ENCODE results near the gene FN1. TPM values are rescaled to one million over a fixed set of nuclear protein-coding genes. Genes with fewer than 3 reads are reported as not detected.
"Not testable (repeated sequence)": the region's sequence is repeated elsewhere in the genome, so short reads cannot be mapped to it uniquely, and the experiment has no call there.

The FN1 gene
- total RNA-seq, 1 experiment from 2014 or later = 39.4 TPM

DNA sequence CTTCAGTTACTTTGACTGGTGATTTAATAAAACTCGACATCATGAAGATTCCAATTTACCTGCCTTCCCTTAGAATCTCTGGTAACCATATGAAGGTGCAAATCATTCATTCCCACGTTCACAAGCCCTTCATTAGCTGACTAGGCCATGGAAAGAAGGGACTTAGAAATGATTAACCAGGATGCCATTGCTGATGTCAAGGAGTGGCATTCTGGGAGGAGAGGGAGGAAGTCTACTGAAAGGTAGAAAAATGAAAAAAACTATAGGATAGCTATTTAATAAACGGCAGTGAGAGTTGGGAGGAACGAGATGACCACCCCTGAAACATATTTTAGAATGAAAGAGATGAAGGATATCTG is 122.6 kb downstream of the FN1 start:
- peaks cover 18% of the 10 kb centered on the region; the same call in 1 of the 2 replicates for H3F3A ChIP-seq (ENCODE audit: insufficient read depth, low read depth)
- intact Hi-C loops (cut with micrococcal nuclease; ENCODE audit: unreplicated experiment) = loop anchor here (2.0 to 5.0 kb wide), 2 partner anchors 99 to 122 kb away; no protein-coding TSS in a partner anchor
- H3K4me1 ChIP-seq (replicated peaks; ENCODE audit: insufficient read depth) = peaks cover 43% of the 10 kb centered on the region
- POLR2A ChIA-PET (ENCODE audit: unreplicated experiment) = no interaction called here
- no peaks in the 10 kb centered on the region for H3K9me3 ChIP-seq (ENCODE audit: insufficient read depth, low read depth)
- BruUV-seq (replicated peaks) = no TSS peak
- peak overlapping the region; percentile 68 for H3K27ac ChIP-seq
- H3K4me2 ChIP-seq = peak overlapping the region; percentile 95
- DNase-seq = no peak
- peaks cover 47% of the 10 kb centered on the region for H3K36me3 ChIP-seq (ENCODE audit: low read depth)
- H3K4me3 ChIP-seq = peak overlapping the region; percentile 88
- no peak for TF ChIP-seq CTCF (conservative IDR thresholded peaks at IDR 0.05)
- no peak for TF ChIP-seq EZH2 (IDR thresholded peaks at IDR 0.05; ENCODE audit: low read depth)
- no peaks in the 10 kb centered on the region for H4K20me1 ChIP-seq (ENCODE audit: insufficient read depth)
- no peaks in the 10 kb centered on the region for H3K9me2 ChIP-seq (ENCODE audit: insufficient read depth)
- CTCF ChIA-PET = no interaction called here
- no peaks in the 10 kb centered on the region for H3K27me3 ChIP-seq (ENCODE audit: insufficient read depth, low read depth)
- H3K79me2 ChIP-seq (ENCODE audit: low read depth) = peaks cover 61% of the 10 kb centered on the region
- no peak overlapping the region for H2AFZ ChIP-seq

DNA sequence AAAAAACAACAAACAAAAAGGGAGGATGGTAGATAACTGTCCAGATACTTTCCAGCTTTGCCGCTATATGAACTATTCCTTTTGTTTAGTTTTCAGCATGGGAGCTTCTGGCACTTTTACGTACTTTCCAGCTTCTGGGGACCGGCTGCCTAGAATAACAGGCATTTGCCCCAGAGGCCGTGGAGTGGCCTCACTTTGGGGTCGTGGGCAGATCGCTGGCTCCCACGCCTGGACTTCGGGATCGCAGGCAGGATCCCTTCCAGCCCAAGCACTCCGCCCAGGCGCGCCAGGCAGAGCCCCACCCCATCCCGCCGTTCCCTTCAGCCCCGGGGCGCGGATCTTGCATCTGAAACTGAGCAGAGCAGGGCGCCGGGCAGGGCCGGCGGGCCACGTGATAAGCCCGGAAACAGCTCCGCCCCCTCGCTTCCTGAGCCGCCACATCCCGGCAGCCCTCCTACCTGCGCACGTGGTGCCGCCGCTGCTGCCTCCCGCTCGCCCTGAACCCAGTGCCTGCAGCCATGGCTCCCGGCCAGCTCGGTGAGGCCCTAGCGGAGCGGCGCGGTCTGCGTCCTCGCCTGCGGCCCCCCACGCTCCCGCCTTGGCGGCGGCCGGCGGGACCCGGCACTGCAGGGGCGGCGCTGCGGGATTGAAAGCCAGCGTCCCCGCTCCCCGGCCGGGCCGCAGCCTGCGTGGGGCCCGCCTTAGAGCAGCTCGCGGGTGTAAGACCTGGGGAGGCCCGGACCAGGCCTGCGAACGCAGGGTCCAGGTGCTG is 124.1 kb downstream of the FN1 start, which contains the start of gene ATIC:
ATIC (plus strand) TSS at position 435 of the 772 bp plus-strand sequence; CDS start at position 519, 84 bp downstream.
- H3K36me3 ChIP-seq (ENCODE audit: low read depth) = peaks cover 34% of the 10 kb centered on the region
- peak within 1 kb of the TSS; percentile 88 for H3K4me3 ChIP-seq
- no peaks in the 10 kb centered on the region for H3K9me3 ChIP-seq (ENCODE audit: insufficient read depth, low read depth)
- POLR2A ChIA-PET (ENCODE audit: unreplicated experiment) = interaction anchor here (0.5 to 0.9 kb wide), 7 partner anchors 15 to 774 kb away, joined by 3 to 34 read pairs (median 9); no protein-coding TSS in a partner anchor
- peaks cover 14% of the 10 kb centered on the region; the same call in 1 of the 2 replicates for H3F3A ChIP-seq (ENCODE audit: insufficient read depth, low read depth)
- peaks cover 47% of the 10 kb centered on the region for H3K79me2 ChIP-seq (ENCODE audit: low read depth)
- no peaks in the 10 kb centered on the region for H4K20me1 ChIP-seq (ENCODE audit: insufficient read depth)
- peak; percentile 94 to 97 for DNase-seq
- peak within 1 kb of the TSS; percentile 68 for H3K27ac ChIP-seq
- CTCF ChIA-PET = interaction anchor here (0.6 to 1.0 kb wide), 2 partner anchors 98 to 186 kb away, joined by 3 to 4 read pairs; no protein-coding TSS in a partner anchor
- no peaks in the 10 kb centered on the region for H3K9me2 ChIP-seq (ENCODE audit: insufficient read depth)
- intact Hi-C loops (cut with micrococcal nuclease; ENCODE audit: unreplicated experiment) = loop anchor here (1.0 to 5.0 kb wide), 3 partner anchors 15 to 123 kb away; no protein-coding TSS in a partner anchor
- no peaks in the 10 kb centered on the region for H3K27me3 ChIP-seq (ENCODE audit: insufficient read depth, low read depth)
- TF ChIP-seq CTCF (conservative IDR thresholded peaks at IDR 0.05) = no peak
- TF ChIP-seq EZH2 (IDR thresholded peaks at IDR 0.05; ENCODE audit: low read depth) = no peak
- peaks cover 43% of the 10 kb centered on the region for H3K4me1 ChIP-seq (replicated peaks; ENCODE audit: insufficient read depth)
- peak within 1 kb of the TSS; percentile 93 for H2AFZ ChIP-seq
- peak within 1 kb of the TSS; percentile 95 for H3K4me2 ChIP-seq
- BruUV-seq (replicated peaks) = no TSS peak

DNA sequence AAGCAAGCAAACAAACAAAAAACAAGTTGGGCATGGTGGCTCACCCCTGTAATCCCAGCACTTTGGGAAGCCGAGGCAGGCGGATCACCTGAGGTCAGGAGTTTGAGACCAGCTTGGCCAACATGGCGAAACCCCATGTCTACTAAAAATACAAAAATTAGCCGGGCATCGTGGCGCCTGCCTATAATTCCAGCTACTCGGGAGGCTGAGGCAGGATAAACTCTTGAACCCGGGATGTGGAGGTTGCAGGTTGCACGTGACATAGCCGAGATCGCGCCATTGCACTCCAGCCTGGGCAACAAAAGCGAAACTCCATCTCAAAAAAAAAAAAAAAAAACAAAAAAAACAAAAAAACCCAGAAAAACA is 124.6 kb downstream of the FN1 start:
- not testable (repeated sequence) for H4K20me1 ChIP-seq (ENCODE audit: insufficient read depth); H3K9me2 ChIP-seq (ENCODE audit: insufficient read depth); H3K9me3 ChIP-seq (ENCODE audit: insufficient read depth, low read depth); DNase-seq; H3K27me3 ChIP-seq (ENCODE audit: insufficient read depth, low read depth)
- intact Hi-C loops (cut with micrococcal nuclease; ENCODE audit: unreplicated experiment) = loop anchor here (1.0 to 5.0 kb wide), 2 partner anchors 14 to 101 kb away; no protein-coding TSS in a partner anchor
- ChIA-PET CTCF (interaction anchor here (0.6 kb wide), 1 partner anchor 187 kb away, joined by 4 read pairs; no protein-coding TSS in a partner anchor), POLR2A (ENCODE audit: unreplicated experiment) (interaction anchor here (0.5 to 0.7 kb wide), 3 partner anchors 122 to 774 kb away, joined by 5 to 34 read pairs (median 7); no protein-coding TSS in a partner anchor)
- peak overlapping the region; percentile 93 for H2AFZ ChIP-seq
- peak overlapping the region; percentile 88 for H3K4me3 ChIP-seq
- TSS peak; percentile 82 for BruUV-seq (replicated peaks)
- peaks cover 14% of the 10 kb centered on the region; the same call in 1 of the 2 replicates for H3F3A ChIP-seq (ENCODE audit: insufficient read depth, low read depth)
- peaks cover 41% of the 10 kb centered on the region for H3K4me1 ChIP-seq (replicated peaks; ENCODE audit: insufficient read depth)
- H3K79me2 ChIP-seq (ENCODE audit: low read depth) = peaks cover 42% of the 10 kb centered on the region
- peak overlapping the region; percentile 95 for H3K4me2 ChIP-seq
- H3K36me3 ChIP-seq (ENCODE audit: low read depth) = peaks cover 32% of the 10 kb centered on the region
- H3K27ac ChIP-seq = peak overlapping the region; percentile 36

Other genes with a start within 250 kb of the FN1 start
- 285 and 290 TPM in 2 replicates for gene ATIC, start 124.0 kb downstream of the FN1 start, total RNA-seq (2021)

Measured in PC-9 (cell line).